Endothelial cell of umbilical vein (primary cell): ENCODE results near the gene CARD16.
"Not testable (repeated sequence)": the region's sequence is repeated elsewhere in the genome, so short reads cannot be mapped to it uniquely, and the experiment has no call there.

Experiments used
- CTCF ChIP-seq, 2 donors: IDR thresholded peaks; 1 replicate in 1 of 2; 2 replicates in 1 of 2; pipeline ENCODE4 v1.5.1; 2011; ENCODE audit warnings: low read length in 2 of 2, mild to moderate bottlenecking in 2 of 2, moderate library complexity in 2 of 2, control low read depth in 1 of 2, inconsistent platforms in 1 of 2, low read depth in 1 of 2; ENCODE audit not compliant: insufficient read depth in 1 of 2; ENCODE audit errors: extremely low read depth in 1 of 2
- EZH2 ChIP-seq: IDR thresholded peaks from 2 replicates; pipeline ENCODE4 v1.6.1; 2012; ENCODE audit warnings: borderline replicate concordance, low read depth, mild to moderate bottlenecking, moderate library complexity, low read length, inconsistent platforms; ENCODE audit not compliant: severe bottlenecking
- FOS ChIP-seq: IDR thresholded peaks from 2 replicates; pipeline ENCODE4 v1.6.1; 2011; ENCODE audit warnings: mild to moderate bottlenecking, low read length, moderate library complexity, borderline replicate concordance; ENCODE audit not compliant: insufficient read depth
- GATA2 ChIP-seq: IDR thresholded peaks from 2 replicates; pipeline ENCODE4 v1.7.0; 2011; ENCODE audit warnings: low read depth, mild to moderate bottlenecking, moderate library complexity, mixed read lengths, low read length; ENCODE audit not compliant: insufficient read length, insufficient read depth
- JUN ChIP-seq: IDR thresholded peaks from 2 replicates; pipeline ENCODE4 v1.6.1; 2011; ENCODE audit warnings: borderline replicate concordance, low read depth; ENCODE audit not compliant: insufficient read length, insufficient read depth
- MAX ChIP-seq: IDR thresholded peaks from 2 replicates; pipeline ENCODE4 v1.6.1; 2011; ENCODE audit not compliant: insufficient read depth, insufficient read length
- MYC ChIP-seq: IDR thresholded peaks from one replicate; pipeline ENCODE4 v1.6.1; 2011; ENCODE audit warnings: mild to moderate bottlenecking, low read depth, low read length
- POLR2A ChIP-seq: IDR thresholded peaks from 2 replicates; pipeline ENCODE4 v1.6.1; 2012; ENCODE audit warnings: low read depth, mild to moderate bottlenecking, control low read depth, low read length
- POLR2AphosphoS5 ChIP-seq: IDR thresholded peaks from 2 replicates; pipeline ENCODE4 v1.6.1; 2012; ENCODE audit warnings: low read depth, mild to moderate bottlenecking, control low read depth, low read length, moderate library complexity; ENCODE audit not compliant: insufficient read depth

- not testable (repeated sequence) for TF ChIP-seq CTCF (IDR thresholded peaks at IDR 0.05; ENCODE audit: extremely low read depth in 1 of 2, insufficient read depth in 1 of 2, low read depth in 1 of 2, low read length in 2 of 2); POLR2AphosphoS5; MAX; EZH2; POLR2A; MYC; FOS; JUN; GATA2
Observed at GRCh38 chr11:105063245-105063941, 18.3 kb upstream of the CARD16 start.
